Lower leg skin (tissue), 3 donors: ENCODE measurements around the gene PMFBP1.

Source experiments
- CTCF ChIP-seq, 3 donors: fragments of 450-650 bp; IDR thresholded peaks; one replicate each; pipeline ENCODE4 v1.5.1; 2016; ENCODE audit warnings: antibody characterized with exemption in 3 of 3, mild to moderate bottlenecking in 3 of 3, moderate library complexity in 2 of 3
- POLR2A ChIP-seq, 2 donors: fragments of 450-650 bp; IDR thresholded peaks; one replicate each; pipeline ENCODE4 v1.6.1; 2016 to 2017; ENCODE audit warnings: antibody characterized with exemption in 2 of 2, mild to moderate bottlenecking in 1 of 2, moderate library complexity in 1 of 2

GRCh38 chr16:72189865-72190371 is 18.0 kb upstream of the PMFBP1 start:
- TF ChIP-seq CTCF (IDR thresholded peaks at IDR 0.05) (no peak), POLR2A (IDR thresholded peaks at IDR 0.05) (no peak)
